H1 (cell line): Measurements from ENCODE around the gene CEP170. TPM values are rescaled to one million over a fixed set of nuclear protein-coding genes. Genes with fewer than 3 reads are reported as not detected.

ENCODE experiments used
- BACH1 ChIP-seq: IDR thresholded peaks from 2 replicates; pipeline ENCODE4 v1.6.1; 2012; ENCODE audit warnings: low read length, improper control_type of control experiment
- CTBP2 ChIP-seq: IDR thresholded peaks from 2 replicates; pipeline ENCODE4 v1.7.0; 2011; ENCODE audit warnings: borderline replicate concordance, mild to moderate bottlenecking, moderate library complexity, mixed read lengths, low read length; ENCODE audit not compliant: insufficient read depth, insufficient read length
- CTCF ChIP-seq, 3 experiments: IDR thresholded peaks; 1 replicate in 2 of 3; 2 replicates in 1 of 3; pipeline versions ENCODE4 v1.5.1 to v1.6.1; 2011; ENCODE audit warnings: low read length in 3 of 3, mild to moderate bottlenecking in 3 of 3, inconsistent platforms in 2 of 3, low read depth in 1 of 3, moderate library complexity in 1 of 3; ENCODE audit not compliant: insufficient read depth in 1 of 3; ENCODE audit errors: control extremely low read depth in 1 of 3
- HDAC2 ChIP-seq, 2 experiments: fragments of 300-600 bp in 1 of 2; sonication (generic) in 1 of 2; IDR thresholded peaks; 2 replicates each; pipeline ENCODE4 v1.6.1; 2011 to 2012; ENCODE audit warnings: low read depth in 2 of 2, low read length in 2 of 2, mild to moderate bottlenecking in 2 of 2, moderate library complexity in 2 of 2, borderline replicate concordance in 1 of 2, inconsistent platforms in 1 of 2
- MAX ChIP-seq: IDR thresholded peaks from 2 replicates; pipeline ENCODE4 v1.6.1; 2012; ENCODE audit warnings: inconsistent platforms
- SIX5 ChIP-seq: IDR thresholded peaks from 2 replicates; pipeline ENCODE4 v1.6.1; 2011; ENCODE audit warnings: mild to moderate bottlenecking, low read depth, low read length
- TEAD4 ChIP-seq: IDR thresholded peaks from 2 replicates; pipeline ENCODE4 v1.6.1; 2012; ENCODE audit warnings: low read depth, low read length, inconsistent platforms, mixed read lengths
- polyA plus RNA-seq, 7 experiments: library from polyadenylated mRNA; depleted of rRNA in 3 of 7; stranded (reverse) in 5 of 7; unstranded in 2 of 7; fragments of >200 nt in 5 of 7; fragments of 200-250 nt in 2 of 7; gene quantifications; 1 replicate in 5 of 7; 2 replicates in 1 of 7; 4 replicates in 1 of 7; pipeline versions ENCODE4 v1.2.1 to v1.2.3, GENCODE V29; 2011 to 2013; ENCODE audit warnings: missing spikeins in 2 of 7, mixed read lengths in 2 of 7
- total RNA-seq: library from RNA; stranded (reverse); fragmentation: NEBNext Ultra II Directional; extraction: Animal tissue kit (Norgen Biotek cat#: 25700); gene quantifications from 2 replicates; pipeline ENCODE4 v1.2.1, GENCODE V29; 2021

CEP170 gene
- total and polyA plus RNA-seq, 2 of the 8 experiments (the other 6 are each of a cell fraction or from before 2014, with no cell fraction given) = 33.1 to 97.2 TPM

- TF ChIP-seq CTCF (IDR thresholded peaks at IDR 0.05; ENCODE audit: control extremely low read depth in 1 of 3, insufficient read depth in 1 of 3, low read depth in 1 of 3, low read length in 3 of 3) (no peak), SIX5 (no peak), CTBP2 (no peak), TEAD4 (no peak), BACH1 (no peak), MAX (no peak), HDAC2 (IDR thresholded peaks at IDR 0.05; ENCODE audit: borderline replicate concordance in 1 of 2, low read depth in 2 of 2, low read length in 2 of 2) (no peak)
Measured at GRCh38 chr1:243280571-243281129, 25.6 kb upstream of the CEP170 start (continued).
